Body of pancreas (tissue), 4 donors: ENCODE data around the gene CEP164. TPM values are rescaled to one million over a fixed set of nuclear protein-coding genes. Genes with fewer than 3 reads are reported as not detected.
"Not testable (repeated sequence)": the region's sequence is repeated elsewhere in the genome, so short reads cannot be mapped to it uniquely, and the experiment has no call there.

Source experiments
- ATAC-seq: fragments of 150-250 bp; one replicate; pipeline ENCODE4 v1.9.1; 2016
- DNase-seq, 4 donors: peaks; one replicate each; pipeline ENCODE4 v3.0.0-alpha.2; 2019
- H3K27ac ChIP-seq, 4 donors: fragments of 200-600 bp; sonication (generic); 1 replicate in 3 of 4; 2 replicates in 1 of 4; pipeline versions ENCODE4 v1.5.1 to v1.6.1; 2016 to 2019; ENCODE audit warnings: mild to moderate bottlenecking in 1 of 4, mixed read lengths in 1 of 4, moderate library complexity in 1 of 4
- H3K27me3 ChIP-seq, 2 donors: fragments of 200-600 bp; sonication (generic); one replicate each; pipeline ENCODE4 v1.6.0; 2016; ENCODE audit warnings: mild to moderate bottlenecking in 1 of 2
- H3K36me3 ChIP-seq, 2 donors: fragments of 200-600 bp; sonication (generic); replicated peaks in 1 of 2; 2 replicates each; pipeline ENCODE4 v1.5.1; 2016; ENCODE audit warnings: low read depth in 2 of 2; ENCODE audit not compliant: insufficient read depth in 1 of 2
- H3K4me1 ChIP-seq: fragments of 200-600 bp; sonication (generic); one replicate; pipeline ENCODE4 v1.6.0; 2016
- H3K4me3 ChIP-seq, 2 donors: fragments of 200-600 bp; sonication (generic); 1 replicate in 1 of 2; 2 replicates in 1 of 2; pipeline ENCODE4 v1.5.1; 2016 to 2019
- H3K9me3 ChIP-seq, 3 donors: fragments of 200-600 bp; sonication (generic); 1 replicate in 2 of 3; 2 replicates in 1 of 3; pipeline ENCODE4 v1.5.1; 2016
- CTCF ChIP-seq, 7 experiments: fragments of 450-650 bp in 4 of 7; fragments of 200-600 bp in 3 of 7; sonication (generic) in 3 of 7; IDR thresholded peaks; one replicate each; pipeline ENCODE4 v1.5.1; 2016 to 2019; ENCODE audit warnings: antibody characterized with exemption in 7 of 7
- POLR2A ChIP-seq, 3 donors: fragments of 450-650 bp; IDR thresholded peaks; one replicate each; pipeline ENCODE4 v1.6.1; 2016; ENCODE audit warnings: antibody characterized with exemption in 3 of 3, mild to moderate bottlenecking in 2 of 3
- WGBS, 2 donors: methylation state at CpG; one replicate each; pipeline ENCODE4 v1.1.5; 2017; 5-methylcytosine and 5-hydroxymethylcytosine counted together
- intact Hi-C: fragments of 100-400 bp; cut with DNase I; formaldehyde crosslinking; loops from one replicate; pipeline ENCODE4 v1.15.1; 2023
- total RNA-seq, 2 donors: library from RNA; depleted of rRNA; stranded (reverse); fragments of >200 nt; gene quantifications; one replicate each; pipeline ENCODE4 v1.1.0, GENCODE V29; 2016

The CEP164 gene
- total RNA-seq, 2 donors from 2014 or later: 29.1 to 45.8 TPM

DNA sequence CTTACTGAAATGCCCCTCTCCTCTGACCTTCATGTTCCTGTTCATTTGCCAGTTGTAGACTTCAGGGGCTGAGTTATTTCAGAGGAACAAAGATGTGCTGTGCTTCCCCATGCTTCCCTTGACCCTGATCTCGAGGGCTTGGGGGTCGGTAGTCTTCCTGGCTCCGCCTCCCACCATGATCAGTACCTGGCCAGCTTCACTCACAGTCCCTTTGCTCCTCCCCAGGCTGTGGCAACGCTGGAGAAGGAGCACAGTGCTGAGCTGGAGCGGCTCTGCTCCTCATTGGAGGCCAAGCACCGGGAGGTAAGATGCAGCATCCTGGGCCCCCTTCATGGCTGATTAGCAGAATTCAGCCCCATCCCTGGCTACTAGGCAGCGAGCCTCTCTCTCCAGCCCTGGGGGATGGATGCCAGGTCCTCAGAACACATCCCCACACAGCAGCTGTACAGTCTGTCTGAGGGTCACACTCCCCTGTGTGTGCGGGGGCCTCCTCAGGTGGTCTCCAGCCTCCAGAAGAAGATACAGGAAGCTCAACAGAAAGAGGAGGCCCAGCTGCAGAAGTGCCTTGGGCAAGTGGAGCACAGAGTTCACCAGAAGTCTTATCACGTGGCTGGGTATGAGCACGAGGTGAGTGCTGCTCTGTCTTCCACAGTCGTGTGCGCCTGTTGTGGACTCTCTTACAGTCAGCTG, 64.5 kb downstream of the CEP164 start:
- no peak overlapping the region for H3K27ac ChIP-seq
- no peaks in the 10 kb centered on the region for H3K27me3 ChIP-seq
- 83 to 100% methylated on average over 5 to 12 of the region's 12 CpGs for WGBS, 2 donors
- no peaks in the 10 kb centered on the region for H3K9me3 ChIP-seq
- no peaks in the 10 kb centered on the region for H3K4me1 ChIP-seq
- intact Hi-C loops: no loop called here
- TF ChIP-seq CTCF (IDR thresholded peaks at IDR 0.05): no peak
- TF ChIP-seq POLR2A (IDR thresholded peaks at IDR 0.05): no peak
- peaks cover 20 to 52% of the 10 kb centered on the region in 2 donors for H3K36me3 ChIP-seq
- DNase-seq (no peak), ATAC-seq (no peak)
- no peak overlapping the region for H3K4me3 ChIP-seq

DNA sequence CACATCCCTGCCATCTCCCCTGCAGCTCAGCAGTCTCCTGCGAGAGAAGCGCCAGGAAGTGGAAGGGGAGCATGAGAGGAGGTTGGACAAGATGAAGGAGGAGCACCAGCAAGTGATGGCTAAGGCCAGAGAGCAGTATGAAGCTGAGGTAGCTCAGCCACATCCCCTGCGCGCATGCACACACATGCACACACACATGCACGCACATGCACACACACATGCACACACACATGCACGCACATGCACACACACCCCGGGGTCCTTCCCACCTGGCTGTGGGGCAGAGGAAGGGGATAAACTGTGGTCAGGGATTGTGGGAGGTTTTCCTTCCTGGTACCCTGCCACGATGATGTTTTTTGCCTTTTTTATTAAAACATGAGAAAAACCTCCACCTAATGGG, 65.3 kb downstream of the CEP164 start:
- Histone ChIP-seq H3K27ac (no peak overlapping the region), H3K4me1 (no peaks in the 10 kb centered on the region), H3K4me3 (no peak overlapping the region), H3K9me3 (no peaks in the 10 kb centered on the region), H3K36me3 (peaks cover 20 to 48% of the 10 kb centered on the region in 2 donors), H3K27me3 (no peaks in the 10 kb centered on the region)
- WGBS, 2 donors: 90 to 92% methylated on average over 8 of the region's 8 CpGs
- no peak for TF ChIP-seq CTCF (IDR thresholded peaks at IDR 0.05)
- TF ChIP-seq POLR2A (IDR thresholded peaks at IDR 0.05): no peak
- intact Hi-C loops: no loop called here
- no peak for DNase-seq
- no peak for ATAC-seq

DNA sequence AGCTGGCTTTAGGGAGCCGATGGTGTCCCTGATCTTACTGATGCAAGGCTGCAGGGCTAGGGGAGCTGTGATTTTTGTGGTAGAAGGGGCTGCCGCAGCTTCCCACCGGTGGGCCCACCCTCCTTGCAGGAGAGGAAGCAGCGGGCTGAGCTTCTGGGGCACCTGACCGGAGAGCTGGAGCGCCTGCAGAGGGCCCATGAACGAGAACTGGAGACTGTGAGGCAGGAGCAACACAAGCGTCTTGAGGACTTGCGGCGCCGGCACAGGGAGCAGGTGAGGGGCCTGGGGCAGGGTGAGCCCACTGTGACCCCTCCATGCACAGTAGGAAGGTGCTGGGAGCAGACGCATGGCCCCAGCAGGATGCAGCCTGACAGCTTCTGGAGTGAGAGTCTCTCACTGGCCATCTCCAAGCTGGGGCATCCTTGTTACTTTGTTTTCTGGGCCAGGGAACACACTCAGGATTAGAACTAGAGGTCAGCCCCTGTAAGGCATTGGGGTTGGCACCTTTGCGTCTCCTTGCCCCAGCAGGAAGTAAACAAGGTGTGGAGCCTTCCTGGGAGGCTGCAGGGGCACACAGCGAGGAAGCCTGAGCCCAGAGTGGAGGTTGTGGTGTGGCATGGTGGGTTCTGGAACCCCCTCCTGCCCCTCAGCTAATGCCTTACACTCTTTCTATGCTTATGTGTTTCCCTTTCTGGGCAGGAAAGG, 66.7 kb downstream of the CEP164 start:
- H3K27me3 ChIP-seq: no peaks in the 10 kb centered on the region
- H3K36me3 ChIP-seq: peaks cover 20 to 49% of the 10 kb centered on the region in 2 donors
- no peaks in the 10 kb centered on the region for H3K9me3 ChIP-seq
- intact Hi-C loops: no loop called here
- H3K4me3 ChIP-seq: no peak overlapping the region
- H3K27ac ChIP-seq: no peak overlapping the region
- no peak for DNase-seq
- 92 to 99% methylated on average over 11 to 14 of the region's 14 CpGs for WGBS, 2 donors
- H3K4me1 ChIP-seq: no peaks in the 10 kb centered on the region
- TF ChIP-seq POLR2A (IDR thresholded peaks at IDR 0.05): no peak
- no peak for ATAC-seq

DNA sequence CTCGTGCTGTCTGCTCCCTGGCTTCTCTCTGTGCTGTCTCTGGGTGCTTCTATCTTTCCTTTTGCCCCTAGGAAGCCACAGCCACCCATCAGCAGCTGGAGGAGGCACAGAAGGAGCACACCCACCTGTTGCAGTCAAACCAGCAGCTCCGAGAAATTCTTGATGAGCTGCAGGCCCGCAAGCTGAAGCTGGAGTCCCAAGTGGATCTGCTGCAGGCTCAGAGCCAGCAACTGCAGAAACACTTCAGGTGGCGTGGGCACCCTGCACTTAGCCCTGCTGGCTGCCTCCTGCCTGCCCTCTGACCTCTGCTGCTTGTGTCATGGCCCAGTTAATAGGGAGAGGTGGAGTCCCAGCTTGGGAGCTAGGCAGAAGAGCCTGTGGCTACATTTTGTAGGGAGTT, 67.8 kb downstream of the CEP164 start:
- peaks cover 20 to 47% of the 10 kb centered on the region in 2 donors for H3K36me3 ChIP-seq
- no peaks in the 10 kb centered on the region for H3K4me1 ChIP-seq
- no peak overlapping the region for H3K27ac ChIP-seq
- H3K9me3 ChIP-seq: no peaks in the 10 kb centered on the region
- ATAC-seq: no peak
- no peak for DNase-seq
- no peak overlapping the region for H3K4me3 ChIP-seq
- H3K27me3 ChIP-seq: no peaks in the 10 kb centered on the region
- no peak for TF ChIP-seq POLR2A (IDR thresholded peaks at IDR 0.05)
- TF ChIP-seq CTCF (IDR thresholded peaks at IDR 0.05): no peak
- WGBS, 2 donors: 95 to 97% methylated on average over 3 to 4 of the region's 4 CpGs
- intact Hi-C loops: no loop called here

- Histone ChIP-seq H3K36me3 (peaks cover 12 to 36% of the 10 kb centered on the region in 2 donors), H3K27ac (no peak overlapping the region), H3K4me1 (no peaks in the 10 kb centered on the region), H3K27me3 (no peaks in the 10 kb centered on the region), H3K4me3 (no peak overlapping the region), H3K9me3 (no peaks in the 10 kb centered on the region)
- no peak for DNase-seq
- TF ChIP-seq POLR2A (IDR thresholded peaks at IDR 0.05): no peak
- no peak for TF ChIP-seq CTCF (IDR thresholded peaks at IDR 0.05)
- no peak for ATAC-seq
- intact Hi-C loops: no loop called here
- WGBS, 2 donors: 95 to 98% methylated on average over 4 to 8 of the region's 8 CpGs
Measured at GRCh38 chr11:117396970-117397369, 69.3 kb downstream of the CEP164 start.

DNA sequence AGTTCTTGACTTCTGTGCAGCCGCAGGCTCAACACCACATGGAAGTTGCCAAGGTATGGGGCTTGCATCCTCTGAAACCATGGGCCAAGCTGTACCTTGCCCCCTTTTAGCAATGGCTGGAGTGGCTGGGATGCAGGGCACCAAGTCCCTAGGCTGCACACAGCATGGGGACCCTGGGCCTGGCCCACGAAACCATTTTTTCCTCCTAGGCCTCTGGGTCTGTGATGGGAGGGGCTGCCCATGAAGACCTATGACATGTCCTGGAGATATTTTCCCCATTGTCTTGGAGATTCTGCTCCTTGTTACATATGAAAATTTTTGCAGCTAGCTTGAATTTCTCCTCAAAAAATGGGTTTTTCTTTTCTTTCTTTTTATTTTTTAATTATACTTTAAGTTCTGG, 71.0 kb downstream of the CEP164 start:
- H3K4me1 ChIP-seq, intact Hi-C loops, H3K27ac ChIP-seq, ATAC-seq, H3K9me3 ChIP-seq, H3K4me3 ChIP-seq, DNase-seq, H3K27me3 ChIP-seq: not testable (repeated sequence)
- WGBS, 2 donors: 100% methylated on average over 2 of the region's 2 CpGs
- H3K36me3 ChIP-seq: peaks cover 8 to 23% of the 10 kb centered on the region in 2 donors

GRCh38 chr11:117399100-117399840, 71.6 kb downstream of the CEP164 start:
- WGBS, 2 donors: 93 to 96% methylated on average over 2 of the region's 2 CpGs
- H3K27me3 ChIP-seq, H3K9me3 ChIP-seq, ATAC-seq, intact Hi-C loops, H3K4me1 ChIP-seq, H3K27ac ChIP-seq, DNase-seq, H3K4me3 ChIP-seq: not testable (repeated sequence)
- peaks cover 8 to 19% of the 10 kb centered on the region in 2 donors for H3K36me3 ChIP-seq
